Large intestine (tissue), 3 donors: ENCODE measurements around the gene ALOX15B. TPM values are rescaled to one million over a fixed set of nuclear protein-coding genes. Genes with fewer than 3 reads are reported as not detected.
A peak's percentile ranks its signal among the peaks of the same experiment; 100 is the strongest.
"Not testable (repeated sequence)": the region's sequence is repeated elsewhere in the genome, so short reads cannot be mapped to it uniquely, and the experiment has no call there.

Source experiments
- DNase-seq, 2 donors: peaks; one replicate each; pipeline versions ENCODE4 v3.0.0 to v3.0.0-alpha.2; 2013
- H3K27ac ChIP-seq: one replicate; pipeline ENCODE4 v1.5.1; 2013; ENCODE audit warnings: low read length
- H3K27me3 ChIP-seq: 2 replicates; pipeline ENCODE4 v1.6.1; 2013; ENCODE audit warnings: low read length; ENCODE audit not compliant: control insufficient read depth, insufficient read depth
- H3K36me3 ChIP-seq: 2 replicates; pipeline ENCODE4 v1.6.1; 2013; ENCODE audit warnings: low read length; ENCODE audit not compliant: control insufficient read depth, insufficient read depth
- H3K4me1 ChIP-seq: one replicate; pipeline ENCODE4 v1.6.1; 2013; ENCODE audit warnings: low read length; ENCODE audit not compliant: control insufficient read depth, insufficient read depth
- H3K4me3 ChIP-seq: one replicate; pipeline ENCODE4 v1.5.1; 2013; ENCODE audit warnings: low read length
- H3K9me3 ChIP-seq: one replicate; pipeline ENCODE4 v1.6.1; 2013; ENCODE audit warnings: mild to moderate bottlenecking, low read depth, low read length, moderate library complexity; ENCODE audit not compliant: control insufficient read depth
- WGBS: methylation state at CpG from one replicate; pipeline ENCODE4 v1.1.5; 2013; ENCODE audit warnings: low lambda C conversion rate; ENCODE audit not compliant: insufficient coverage; 5-methylcytosine and 5-hydroxymethylcytosine counted together
- polyA plus RNA-seq: library from polyadenylated mRNA; unstranded; fragments of 120-200 nt; gene quantifications from one replicate; pipeline ENCODE4 v1.2.1, GENCODE V29; 2013

ALOX15B gene
- polyA plus RNA-seq, 1 donor, result 0.46 TPM

DNA sequence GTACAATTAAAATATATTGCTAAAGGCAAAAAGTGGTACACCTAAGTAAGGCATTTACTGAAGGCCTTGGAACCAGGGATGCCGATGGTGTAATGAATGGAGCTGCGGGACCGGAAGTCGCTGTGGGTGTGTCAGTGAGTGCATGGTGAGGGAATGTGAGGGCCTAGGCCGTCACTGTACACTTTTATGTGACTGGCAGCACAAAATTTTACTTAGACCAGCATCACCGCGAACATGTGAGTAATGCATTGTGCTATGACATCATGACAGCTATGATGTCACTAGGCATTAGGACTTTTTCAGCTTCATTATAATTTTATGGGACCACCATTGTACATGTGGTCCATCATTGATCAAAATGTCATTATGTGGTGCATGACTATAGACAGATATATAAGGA lies 14.7 kb downstream of the ALOX15B start:
- DNase-seq, result no peak
- Histone ChIP-seq H3K36me3 (no peaks in the 10 kb centered on the region), H3K4me3 (no peak overlapping the region), H3K9me3 (no peaks in the 10 kb centered on the region), H3K27me3 (peaks cover 6% of the 10 kb centered on the region), H3K4me1 (peaks cover 18% of the 10 kb centered on the region), H3K27ac (no peak overlapping the region)
- 90% methylated on average over 2 of the region's 7 CpGs for WGBS

DNA sequence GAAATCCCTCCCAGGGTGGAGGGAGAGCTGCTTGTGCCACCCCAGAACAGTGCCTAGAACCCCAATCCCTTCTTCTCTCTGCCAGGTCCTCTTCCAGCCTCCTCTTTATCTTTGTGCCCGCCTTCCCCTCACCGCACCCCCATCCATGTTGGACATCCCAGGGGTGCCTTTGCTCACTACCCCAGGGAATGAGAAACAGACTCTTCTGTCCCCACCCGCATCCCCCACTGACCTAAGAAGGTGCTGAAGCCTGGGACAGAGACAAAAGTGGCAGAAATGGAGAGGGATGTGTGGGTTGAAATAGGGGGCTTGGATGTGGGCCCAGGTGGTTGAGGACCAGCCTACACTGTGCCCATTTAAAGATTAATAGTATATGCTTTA lies 17.0 kb downstream of the ALOX15B start:
- H3K27ac ChIP-seq, result peak overlapping the region; percentile 21
- WGBS, result no CpG with 5 or more reads among the region's 3 CpGs
- H3K27me3 ChIP-seq, result peaks cover 28% of the 10 kb centered on the region
- H3K4me3 ChIP-seq, result no peak overlapping the region
- DNase-seq, result no peak
- no peaks in the 10 kb centered on the region for H3K36me3 ChIP-seq
- H3K4me1 ChIP-seq, result peaks cover 18% of the 10 kb centered on the region
- H3K9me3 ChIP-seq, result no peaks in the 10 kb centered on the region

DNA sequence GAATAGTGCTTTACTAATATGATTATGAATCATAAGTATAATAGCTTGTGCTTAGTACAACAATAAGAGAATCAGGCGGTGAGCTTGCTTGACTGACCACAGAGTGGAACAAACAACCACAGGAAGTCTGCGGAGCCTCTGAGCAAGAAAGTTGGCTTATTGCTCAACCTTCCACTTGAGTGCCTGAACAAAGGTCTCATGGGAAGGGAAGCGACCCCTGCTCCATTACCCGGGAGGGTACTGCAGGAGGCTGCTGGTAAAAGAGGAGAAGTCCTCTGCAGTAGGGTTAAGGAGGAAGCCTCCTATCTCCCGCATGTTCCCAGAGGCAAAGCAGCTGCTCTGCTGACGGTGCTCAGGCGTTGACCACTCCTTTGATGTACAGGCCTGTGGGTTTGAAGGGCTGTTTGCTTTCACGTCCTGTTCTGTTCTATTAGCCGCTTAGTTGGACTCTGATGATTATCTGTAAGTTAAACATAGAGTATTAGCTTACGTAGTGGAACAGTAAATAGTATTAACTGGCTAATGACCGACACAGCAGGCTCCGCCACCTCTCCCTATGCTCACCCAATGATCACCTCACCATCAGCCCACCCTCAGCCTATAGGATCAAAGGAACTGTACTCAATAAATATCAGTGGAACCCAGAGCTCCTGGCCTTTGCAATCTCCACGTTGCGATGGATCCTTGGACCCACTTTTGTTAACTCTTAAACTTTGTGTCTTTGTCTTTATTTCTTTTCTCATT lies 17.5 kb downstream of the ALOX15B start:
- H3K4me3 ChIP-seq, result no peak overlapping the region

GRCh38 chr17:8056976-8057625 lies 18.2 kb downstream of the ALOX15B start:
- Histone ChIP-seq H3K36me3 (no peaks in the 10 kb centered on the region), H3K27ac (peak overlapping the region; percentile 11), H3K27me3 (peaks cover 39% of the 10 kb centered on the region), H3K4me1 (peaks cover 18% of the 10 kb centered on the region), H3K9me3 (no peaks in the 10 kb centered on the region), H3K4me3 (no peak overlapping the region)
- no peak for DNase-seq
- no CpG with 5 or more reads among the region's 17 CpGs for WGBS

More for the DNA sequence above, 17.5 kb downstream of the ALOX15B start:
- peaks cover 18% of the 10 kb centered on the region for H3K4me1 ChIP-seq
- no peaks in the 10 kb centered on the region for H3K9me3 ChIP-seq
- peaks cover 33% of the 10 kb centered on the region for H3K27me3 ChIP-seq
- H3K27ac ChIP-seq, result peak overlapping the region; percentile 21
- peak; percentile 64 to 90 for DNase-seq
- H3K36me3 ChIP-seq, result no peaks in the 10 kb centered on the region
- WGBS, result no CpG with 5 or more reads among the region's 14 CpGs

- no peak overlapping the region for H3K4me3 ChIP-seq
- no peak overlapping the region for H3K27ac ChIP-seq
- H3K36me3 ChIP-seq, result no peaks in the 10 kb centered on the region
- no peaks in the 10 kb centered on the region for H3K9me3 ChIP-seq
- peaks cover 45% of the 10 kb centered on the region for H3K27me3 ChIP-seq
- peaks cover 18% of the 10 kb centered on the region for H3K4me1 ChIP-seq
- WGBS, result 20% methylated on average over 1 of the region's 14 CpGs
- peak; percentile 60 to 78 for DNase-seq
These were observed 18.8 kb downstream of the ALOX15B start for GRCh38 chr17:8057691-8058114.

DNA sequence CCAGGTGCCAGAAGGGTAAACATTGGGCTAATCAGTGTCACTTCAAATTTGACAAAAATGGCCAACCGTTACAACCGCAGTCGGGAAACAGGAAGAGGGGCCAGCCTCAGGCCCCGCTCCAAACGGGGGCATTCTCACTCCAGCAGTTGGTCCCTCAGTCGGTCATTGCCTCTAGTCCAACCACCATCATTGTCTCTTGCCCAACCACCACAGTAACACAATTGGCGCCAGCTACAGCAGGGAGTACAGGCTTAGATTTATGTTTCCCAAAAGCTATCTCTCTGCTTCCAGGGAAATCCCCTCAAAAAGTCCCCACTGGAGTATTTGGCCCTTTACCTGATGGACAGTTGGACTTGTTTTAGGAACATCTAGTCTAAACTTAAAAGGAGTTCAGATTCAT lies 20.3 kb downstream of the ALOX15B start:
- Histone ChIP-seq H3K36me3 (no peaks in the 10 kb centered on the region), H3K4me3 (no peak overlapping the region), H3K27me3 (peaks cover 56% of the 10 kb centered on the region), H3K9me3 (no peaks in the 10 kb centered on the region), H3K4me1 (peaks cover 18% of the 10 kb centered on the region), H3K27ac (no peak overlapping the region)
- no peak for DNase-seq
- no CpG with 5 or more reads among the region's 7 CpGs for WGBS

- DNase-seq, result peak; percentile 47 to 57
- Histone ChIP-seq H3K27me3 (peaks cover 65% of the 10 kb centered on the region), H3K9me3 (no peaks in the 10 kb centered on the region), H3K4me3 (no peak overlapping the region), H3K4me1 (peaks cover 18% of the 10 kb centered on the region), H3K27ac (no peak overlapping the region), H3K36me3 (no peaks in the 10 kb centered on the region)
- WGBS, result no CpG with 5 or more reads among the region's 10 CpGs
These were observed 21.4 kb downstream of the ALOX15B start for GRCh38 chr17:8060274-8060673.

DNA sequence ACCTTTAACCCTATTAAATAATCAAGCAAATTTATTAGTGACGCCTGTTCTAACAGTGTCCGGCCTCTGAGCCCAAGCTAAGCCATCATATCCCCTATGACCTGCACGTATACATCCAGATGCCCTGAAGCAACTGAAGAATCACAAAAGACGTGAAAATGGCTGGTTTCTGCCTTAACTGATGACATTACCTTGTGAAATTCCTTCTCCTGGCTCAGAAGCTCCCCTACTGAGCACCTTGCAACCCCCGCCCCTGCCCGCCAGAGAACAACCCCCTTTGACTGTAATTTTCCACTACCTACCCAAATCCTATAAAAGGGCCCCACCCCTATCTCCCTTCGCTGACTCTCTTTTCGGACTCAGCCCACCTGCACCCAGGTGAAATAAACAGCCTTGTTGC lies 23.0 kb downstream of the ALOX15B start:
- not testable (repeated sequence) for H3K9me3 ChIP-seq, DNase-seq, H3K36me3 ChIP-seq, H3K4me1 ChIP-seq, H3K27ac ChIP-seq, H3K4me3 ChIP-seq
- 88% methylated on average over 2 of the region's 8 CpGs for WGBS
- peaks cover 73% of the 10 kb centered on the region for H3K27me3 ChIP-seq

GRCh38 chr17:8062435-8062806 lies 23.6 kb downstream of the ALOX15B start:
- no peak overlapping the region for H3K4me3 ChIP-seq
- no peak overlapping the region for H3K27ac ChIP-seq
- no peaks in the 10 kb centered on the region for H3K36me3 ChIP-seq
- peaks cover 78% of the 10 kb centered on the region for H3K27me3 ChIP-seq
- H3K4me1 ChIP-seq, result peaks cover 2% of the 10 kb centered on the region
- WGBS, result 45% methylated on average over 3 of the region's 8 CpGs
- no peak for DNase-seq
- no peaks in the 10 kb centered on the region for H3K9me3 ChIP-seq

DNA sequence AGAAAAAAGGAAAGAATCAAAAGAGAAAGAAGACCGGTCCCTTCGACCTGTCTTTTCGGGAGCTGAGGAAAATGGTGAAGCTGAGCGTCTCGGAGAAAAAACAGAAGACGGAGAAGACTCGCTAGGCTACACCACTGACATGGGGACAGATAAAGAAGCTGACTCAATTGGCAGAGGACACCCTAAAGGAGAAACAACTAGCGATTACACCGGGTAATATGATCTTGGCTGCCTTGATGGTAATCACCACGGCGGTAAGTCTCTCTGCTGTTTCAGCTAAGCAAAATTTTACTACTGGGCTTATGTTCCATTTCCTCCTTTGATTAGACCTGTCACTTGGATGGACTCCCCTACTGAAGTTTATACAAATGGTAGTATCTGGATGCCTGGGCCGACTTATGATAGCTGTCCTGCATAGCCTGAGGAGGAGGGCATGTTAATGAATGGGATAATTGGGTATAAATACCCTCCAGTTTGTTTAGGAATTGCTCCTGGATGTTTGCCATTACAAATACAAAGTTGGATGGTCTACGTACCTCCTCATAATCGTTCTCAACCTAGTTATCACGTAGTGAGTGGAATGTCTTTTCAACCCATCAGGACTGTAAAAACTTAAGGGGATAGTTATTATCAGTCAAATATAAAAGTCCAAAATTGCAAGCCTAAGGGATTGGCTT lies 24.1 kb downstream of the ALOX15B start:
- 49% methylated on average over 8 of the region's 15 CpGs for WGBS
- Histone ChIP-seq H3K27ac (no peak overlapping the region), H3K27me3 (peaks cover 82% of the 10 kb centered on the region), H3K4me3 (no peak overlapping the region), H3K9me3 (no peaks in the 10 kb centered on the region), H3K36me3 (no peaks in the 10 kb centered on the region), H3K4me1 (peaks cover under 1% of the 10 kb centered on the region)
- DNase-seq, result no peak
